T follicular helper cell (primary cell): ENCODE results near the gene ZFYVE27.
"Not testable (repeated sequence)": the region's sequence is repeated elsewhere in the genome, so short reads cannot be mapped to it uniquely, and the experiment has no call there.

ENCODE experiments used
- DNase-seq: peaks from one replicate; pipeline ENCODE4 v3.0.0-alpha.2; 2020; ENCODE audit warnings: low read depth
- total RNA-seq, 2 experiments: gene quantifications; one replicate each; lab custom pipeline; 2026; lab: John Stamatoyannopoulos, UW

Gene ZFYVE27
- 43.8 to 68.1 reads per million in 2 experiments for total RNA-seq

- DNase-seq, result peak; percentile 91
These were observed at the start of gene ZFYVE27 for GRCh38 chr10:97736902-97737769. TSS of gene ZFYVE27 (plus strand) at chr10:97737128. CDS start at chr10:97738478, 1,350 bp downstream.

DNA sequence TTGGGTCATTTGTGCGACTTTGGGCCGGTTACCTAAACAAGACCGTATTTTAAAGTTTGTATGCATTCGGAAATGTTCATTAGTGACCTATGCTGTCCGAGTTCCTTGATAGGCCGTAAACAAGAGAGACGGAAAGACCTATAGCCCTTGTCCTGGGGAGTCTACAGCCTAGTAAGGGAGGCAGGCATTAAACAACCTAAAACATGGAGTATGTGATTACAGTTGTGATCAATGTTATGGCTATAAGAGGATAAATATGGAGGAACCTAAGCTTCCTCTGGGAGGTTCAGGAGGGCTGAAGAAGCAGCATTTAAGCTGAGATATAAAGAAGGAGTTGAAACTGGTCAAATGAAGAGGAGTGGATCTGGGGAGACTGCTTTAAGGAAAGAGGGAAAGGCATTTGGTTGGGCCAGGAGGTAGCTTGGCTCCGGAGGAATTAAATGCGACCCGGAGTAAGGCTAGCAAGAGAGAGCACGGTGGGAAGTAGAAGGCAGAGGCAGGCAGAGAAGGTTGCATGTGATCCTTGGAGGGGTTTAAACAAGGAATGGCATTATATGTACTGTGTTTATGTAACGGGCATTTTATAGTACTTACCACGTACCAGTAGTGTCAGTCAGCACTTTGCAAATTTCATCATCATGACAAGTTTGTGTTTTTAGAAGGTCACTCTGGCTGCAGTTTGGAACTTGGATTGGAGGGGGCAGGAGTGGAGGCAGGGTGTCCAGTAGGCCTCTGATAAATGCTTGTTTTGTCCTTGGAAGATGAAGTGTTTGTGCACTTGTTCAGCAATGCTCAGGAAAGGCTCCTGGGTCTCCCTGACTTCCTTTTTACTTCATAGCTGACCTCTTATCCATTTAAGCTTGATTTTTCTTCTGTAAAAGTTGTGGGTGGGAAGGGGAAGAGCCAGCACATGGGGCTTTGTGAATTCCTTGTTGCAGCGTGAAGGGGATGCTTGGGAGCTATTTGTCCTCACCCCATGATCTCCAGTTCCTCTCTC lies 48.8 kb upstream of the ZFYVE27 start:
- DNase-seq, result no peak

DNA sequence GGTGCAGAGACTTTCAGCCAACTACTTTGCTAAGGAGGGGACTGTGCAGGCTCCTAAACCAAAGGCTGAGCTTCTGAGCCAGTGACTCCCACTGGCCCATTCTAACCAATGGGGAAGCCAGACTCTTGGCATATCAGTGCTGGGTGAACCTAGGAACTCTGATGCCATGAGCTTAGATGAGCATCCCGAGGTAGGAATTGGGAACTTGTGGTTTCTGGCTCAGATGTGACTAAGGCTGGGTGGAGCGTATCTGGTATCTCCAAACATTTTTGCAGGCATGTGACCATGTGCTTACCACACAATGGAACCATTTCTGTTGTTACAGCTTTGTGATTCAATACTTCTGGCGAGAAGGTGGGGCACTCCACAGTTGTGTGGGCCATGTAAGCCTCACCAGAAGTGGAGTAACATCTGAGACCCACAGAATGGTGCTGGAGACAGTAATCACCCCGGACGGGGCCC lies 47.3 kb upstream of the ZFYVE27 start:
- DNase-seq, result no peak

DNA sequence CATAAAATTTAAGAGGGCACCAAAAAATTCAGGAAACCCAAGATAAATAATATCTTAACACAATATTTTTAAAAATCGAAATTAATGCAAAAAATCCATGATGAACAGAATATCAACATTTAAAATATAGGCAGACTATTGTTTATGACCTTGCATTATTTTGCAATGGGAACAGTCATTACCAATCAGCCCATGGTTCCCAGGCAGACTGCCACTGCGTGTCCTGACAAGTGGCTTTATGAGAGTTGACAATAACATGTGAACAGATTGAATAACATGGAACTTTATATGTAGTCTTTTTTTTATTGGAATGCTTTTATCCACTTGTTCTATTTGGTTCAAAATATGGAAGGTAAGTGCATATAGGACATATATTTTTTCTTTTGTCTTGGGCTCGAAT lies 46.8 kb upstream of the ZFYVE27 start:
- no peak for DNase-seq

DNA sequence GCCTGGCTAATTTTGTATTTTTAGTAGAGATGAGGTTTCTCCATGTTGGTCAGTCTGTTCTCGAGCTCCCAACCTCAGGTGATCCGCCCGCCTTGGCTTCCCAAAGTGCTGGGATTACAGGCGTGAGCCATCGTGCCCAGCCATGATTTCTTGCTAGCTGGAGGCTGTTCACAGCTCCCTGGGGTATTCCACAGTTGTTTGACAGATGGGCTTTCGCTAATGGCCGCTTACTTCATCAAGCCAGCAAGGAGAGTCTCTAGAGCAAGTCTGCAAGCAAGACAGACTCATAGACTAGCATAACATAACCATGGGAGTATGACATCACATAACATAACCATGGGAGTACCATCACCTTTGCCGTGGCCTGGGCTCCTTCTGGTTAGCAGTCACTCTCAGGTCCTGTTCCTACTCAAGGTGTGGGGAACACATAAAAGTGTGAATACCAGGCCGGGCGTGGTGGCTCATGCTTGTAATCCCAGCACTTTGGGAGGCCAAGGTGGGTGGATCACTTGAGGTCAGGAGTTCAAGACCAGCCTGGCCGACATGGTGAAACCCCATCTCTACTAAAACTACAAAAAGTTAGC lies 38.8 kb upstream of the ZFYVE27 start:
- DNase-seq, result not testable (repeated sequence)

DNA sequence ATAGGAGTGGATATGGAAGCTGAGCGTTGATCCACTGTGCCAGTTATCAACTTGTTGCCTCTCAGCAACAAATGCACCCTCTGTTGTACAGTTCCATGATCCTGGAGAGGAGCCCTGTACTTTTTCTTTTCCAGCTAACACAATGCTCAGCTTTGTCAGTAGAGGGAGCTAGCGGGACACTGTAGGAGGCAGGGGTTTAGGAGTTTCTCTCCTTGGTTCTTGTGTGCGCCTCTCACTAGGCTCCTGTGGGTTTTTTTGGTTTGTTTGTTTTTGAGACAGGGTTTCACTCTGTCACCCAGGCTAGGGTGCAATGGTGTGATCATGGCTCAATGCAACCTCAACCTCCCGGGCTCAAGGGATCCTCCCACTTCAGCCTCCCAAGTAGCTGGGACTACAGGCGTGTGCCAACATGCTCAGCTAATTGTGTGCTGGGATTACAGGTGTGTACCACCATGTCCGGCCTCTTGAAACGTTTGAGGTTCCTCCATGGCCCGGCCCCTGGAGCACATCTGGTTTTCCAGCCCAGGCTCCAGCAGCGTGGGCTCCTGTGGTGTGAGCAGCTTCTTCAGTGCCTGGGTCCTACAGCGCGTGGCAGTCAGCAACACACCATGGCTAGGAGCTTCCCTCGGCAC lies 35.4 kb upstream of the ZFYVE27 start:
- peak; percentile 20 for DNase-seq

DNA sequence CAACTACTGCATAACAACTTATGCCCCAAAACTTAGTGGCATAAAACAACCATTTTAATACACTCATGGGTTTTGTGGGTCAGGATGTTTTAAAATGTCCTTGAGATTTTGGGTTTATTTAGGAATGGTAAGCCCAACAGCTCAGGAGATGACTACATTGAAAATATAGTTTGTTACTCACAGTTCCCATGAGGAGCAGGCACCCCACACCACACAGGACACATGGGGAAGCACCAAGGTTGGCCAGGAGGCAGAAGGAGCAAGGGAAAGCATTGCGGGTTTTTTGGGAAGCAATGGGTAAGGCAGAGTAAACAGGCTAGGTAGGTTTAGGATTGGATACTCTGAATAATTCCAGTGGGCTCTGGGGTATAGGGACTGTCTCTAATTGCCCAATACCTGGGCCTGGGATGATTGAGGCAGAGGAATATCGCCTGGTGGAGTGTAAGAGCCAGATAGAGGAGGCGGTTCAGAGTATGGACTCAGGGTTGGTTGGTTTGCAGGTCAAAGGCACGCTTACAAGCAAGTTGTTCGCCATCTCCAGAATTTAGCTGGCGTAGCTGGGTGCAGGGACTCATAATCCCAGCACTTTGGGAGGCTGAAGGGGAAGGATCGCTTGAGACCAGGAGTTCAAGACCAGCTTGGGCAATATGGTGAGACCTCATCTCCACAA lies 33.4 kb upstream of the ZFYVE27 start:
- DNase-seq, result no peak

- DNase-seq, result no peak
These were observed 32.6 kb upstream of the ZFYVE27 start for GRCh38 chr10:97704341-97704740.

DNA sequence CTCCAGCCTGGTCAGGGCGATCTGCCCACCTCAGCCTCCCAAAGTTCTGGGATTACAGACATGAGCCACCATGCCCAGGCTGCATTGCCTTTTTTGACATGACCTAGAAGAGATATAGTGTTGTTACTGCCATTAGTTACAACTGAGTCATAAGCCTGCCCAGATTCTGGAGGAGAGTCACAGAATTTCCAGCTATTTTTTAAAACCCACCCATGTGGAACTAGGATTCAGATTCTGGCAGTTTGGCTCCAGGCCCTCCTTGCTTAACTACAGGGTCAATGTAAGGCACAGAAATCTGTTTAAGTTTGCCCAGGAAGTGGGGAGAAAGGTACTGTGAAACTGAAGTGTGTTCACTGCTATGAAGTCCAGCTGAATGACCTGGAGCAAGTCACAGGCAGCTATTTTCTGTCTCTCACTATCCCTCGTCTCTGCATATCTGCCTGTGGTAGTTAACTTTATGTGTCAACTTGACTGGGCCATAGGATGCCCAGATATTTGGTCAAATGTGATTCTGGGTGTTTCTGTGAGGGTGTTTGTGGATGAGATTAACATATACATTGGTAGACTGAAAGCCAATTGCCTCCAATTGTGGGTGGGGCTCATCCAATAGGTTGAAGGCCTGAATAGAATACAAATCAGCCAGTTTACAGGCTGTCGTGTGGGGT lies 31.8 kb upstream of the ZFYVE27 start:
- DNase-seq, result no peak

DNA sequence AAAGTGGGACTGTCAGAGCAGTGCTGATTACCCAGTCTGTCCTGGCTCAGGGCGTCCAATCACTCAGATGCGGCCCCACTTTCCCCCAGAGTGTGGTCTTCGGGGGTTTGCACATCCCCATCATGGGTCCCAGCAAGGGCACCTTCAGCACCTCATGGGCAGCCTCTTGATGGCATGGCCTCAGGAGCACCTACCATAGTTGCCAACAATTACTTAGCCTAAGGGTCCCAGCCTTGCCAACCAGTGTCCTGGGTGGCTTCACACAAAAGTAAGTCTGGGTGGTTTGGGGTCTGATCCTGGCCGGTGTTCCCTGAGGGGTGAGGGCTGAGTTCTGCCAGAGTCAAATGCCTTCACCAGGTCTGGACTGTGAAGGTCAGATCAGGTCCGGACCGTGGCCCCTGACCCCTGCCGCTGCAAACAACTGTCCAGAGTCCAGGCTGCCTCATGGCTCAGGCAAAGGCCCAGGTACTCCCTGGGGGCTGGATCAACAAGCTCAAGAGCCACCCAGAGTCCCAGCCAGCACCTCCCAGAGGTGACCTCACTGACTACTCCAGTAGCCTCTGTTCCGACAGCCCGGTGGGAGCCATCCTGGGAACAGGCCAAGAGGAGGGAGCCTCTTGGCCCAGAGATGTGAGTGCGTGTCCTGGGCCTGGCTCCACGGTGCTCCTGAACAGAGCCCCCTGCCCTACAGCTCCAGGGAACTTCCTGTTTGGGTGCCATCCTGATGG lies 29.6 kb upstream of the ZFYVE27 start:
- no peak for DNase-seq

GRCh38 chr10:97708167-97708566 lies 28.8 kb upstream of the ZFYVE27 start:
- no peak for DNase-seq

DNA sequence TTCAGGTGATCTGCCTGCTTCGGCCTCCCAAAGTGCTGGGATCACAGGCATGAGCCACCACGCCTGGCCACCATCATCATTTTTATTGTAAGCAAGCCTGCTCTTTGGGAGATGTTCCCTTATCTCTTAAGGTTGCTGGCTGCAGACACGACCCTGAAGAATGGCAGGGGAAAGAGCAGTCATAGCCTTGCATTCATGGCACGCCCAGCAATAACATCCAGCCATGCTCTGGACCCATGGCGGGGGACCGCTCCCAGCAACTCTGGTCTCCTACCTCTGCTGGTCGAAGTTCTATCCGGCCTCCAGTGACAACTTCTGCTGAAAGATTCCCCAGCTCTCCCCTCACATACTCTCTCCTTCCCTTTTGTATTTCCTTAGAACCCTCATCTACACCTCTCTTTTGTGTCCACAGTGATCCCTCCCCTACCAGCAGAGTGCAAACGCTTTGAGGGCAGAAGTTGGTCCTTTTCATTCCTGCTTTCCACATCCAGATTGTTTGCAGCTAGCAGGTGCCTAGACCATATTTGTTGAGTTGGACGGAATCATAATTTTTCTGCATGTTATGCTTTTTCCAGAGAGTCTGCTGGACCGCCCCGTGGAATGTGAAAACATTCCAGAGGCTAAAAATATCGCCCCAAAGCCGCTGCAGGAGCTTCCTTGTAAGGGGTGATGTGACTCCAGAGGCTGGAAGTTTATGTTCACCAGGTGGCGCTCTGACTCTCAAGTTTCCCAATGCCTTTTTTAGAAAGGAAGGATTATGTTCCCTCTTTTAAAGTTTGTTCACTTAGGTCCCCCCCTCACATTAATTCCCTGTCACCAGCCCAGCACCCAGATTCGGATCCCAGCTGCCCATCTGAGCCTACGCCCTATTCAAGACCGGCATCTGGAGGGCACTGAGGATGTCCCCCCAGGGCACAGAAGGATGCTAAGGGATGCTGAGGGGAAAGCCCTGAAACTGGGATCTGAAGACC lies 27.7 kb upstream of the ZFYVE27 start:
- peak; percentile 21 for DNase-seq

DNA sequence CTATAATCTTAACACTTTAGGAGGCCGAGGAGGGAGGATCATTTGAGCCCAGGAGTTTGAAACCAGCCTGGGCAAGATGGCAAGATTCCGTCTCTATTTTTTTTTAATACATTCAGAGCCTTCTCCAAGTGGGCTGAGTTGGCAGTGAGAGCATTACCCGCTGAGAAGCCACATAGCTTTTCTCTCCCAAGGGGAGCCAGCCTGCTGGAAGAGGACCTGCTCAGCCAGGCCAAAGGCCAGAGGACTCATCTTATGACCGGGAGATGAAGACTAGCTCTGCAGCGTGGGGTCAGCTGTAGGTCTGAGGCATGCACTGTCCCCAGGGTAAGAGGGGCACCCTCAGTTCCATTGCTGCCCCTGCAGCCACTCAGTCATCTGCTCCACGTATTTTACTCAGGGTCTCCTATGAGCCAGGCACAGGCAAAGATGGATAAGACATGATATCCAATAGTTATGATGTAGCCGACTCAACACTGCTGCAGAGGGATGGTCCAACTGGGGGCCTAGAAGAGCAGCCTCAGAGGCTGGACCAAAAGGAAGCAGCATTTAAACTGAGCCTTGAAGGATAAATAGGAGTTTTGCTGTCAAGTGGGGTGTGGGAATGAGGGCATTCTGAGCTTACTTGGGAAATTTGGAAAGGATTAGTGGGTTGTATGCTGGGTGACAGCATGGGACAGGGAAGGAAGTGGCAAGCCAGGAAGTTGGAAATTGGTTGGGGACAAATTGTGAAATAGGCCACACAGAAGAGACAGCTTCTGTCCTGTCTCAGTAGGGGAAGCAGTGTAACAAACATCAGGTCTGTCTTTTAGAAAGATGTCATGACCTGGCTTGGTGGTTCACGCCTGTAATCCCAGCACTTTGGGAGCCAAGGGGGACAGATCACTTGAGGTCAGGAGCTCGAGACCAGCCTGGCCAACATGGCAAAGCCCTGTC lies 25.0 kb upstream of the ZFYVE27 start:
- DNase-seq, result no peak

- DNase-seq, result no peak
These were observed 23.5 kb upstream of the ZFYVE27 start, which contains the start of gene MARVELD1 for GRCh38 chr10:97713339-97713825. TSS of gene MARVELD1 (plus strand) at chr10:97713730. CDS start at chr10:97713877, 147 bp downstream.

DNA sequence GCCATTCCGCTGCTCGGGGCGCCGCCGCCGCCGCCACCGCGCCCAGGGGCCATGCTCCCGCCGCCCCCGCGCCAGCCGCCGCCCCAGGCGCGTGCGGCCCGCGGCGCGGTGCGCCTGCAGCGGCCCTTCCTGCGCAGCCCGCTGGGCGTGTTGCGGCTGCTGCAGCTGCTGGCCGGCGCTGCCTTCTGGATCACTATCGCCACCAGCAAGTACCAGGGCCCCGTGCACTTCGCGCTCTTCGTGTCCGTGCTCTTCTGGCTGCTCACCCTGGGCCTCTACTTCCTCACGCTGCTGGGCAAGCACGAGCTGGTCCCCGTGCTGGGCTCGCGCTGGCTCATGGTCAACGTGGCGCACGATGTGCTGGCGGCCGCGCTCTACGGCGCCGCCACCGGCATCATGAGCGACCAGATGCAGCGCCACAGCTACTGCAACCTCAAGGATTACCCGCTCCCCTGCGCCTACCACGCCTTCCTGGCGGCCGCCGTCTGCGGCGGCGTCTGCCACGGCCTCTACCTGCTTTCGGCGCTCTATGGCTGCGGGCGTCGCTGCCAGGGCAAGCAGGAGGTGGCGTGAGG lies 23.0 kb upstream of the ZFYVE27 start:
- peak; percentile 28 for DNase-seq

- no peak for DNase-seq
These were observed 22.3 kb upstream of the ZFYVE27 start for GRCh38 chr10:97714401-97715258.
